Spleen (tissue), 11 donors: ENCODE data around the gene SPDYC. TPM values are rescaled to one million over a fixed set of nuclear protein-coding genes. Genes with fewer than 3 reads are reported as not detected.

Source experiments
- DNase-seq: peaks from one replicate; pipeline ENCODE4 v3.0.0-alpha.2; 2020
- H3K27ac ChIP-seq, 8 donors: fragments of 200-600 bp; sonication (generic) in 7 of 8; 1 replicate in 4 of 8; 2 replicates in 4 of 8; pipeline versions ENCODE4 v1.5.0 to v1.8.0; 2016 to 2021; ENCODE audit warnings: inconsistent platforms in 4 of 8, mild to moderate bottlenecking in 4 of 8, moderate library complexity in 1 of 8
- H3K27me3 ChIP-seq, 7 donors: fragments of 200-600 bp; sonication (generic) in 6 of 7; replicated peaks in 1 of 7; 1 replicate in 4 of 7; 2 replicates in 3 of 7; pipeline versions ENCODE4 v1.5.0 to v1.8.0; 2016 to 2021; ENCODE audit warnings: inconsistent platforms in 3 of 7, mild to moderate bottlenecking in 1 of 7
- H3K36me3 ChIP-seq, 6 donors: fragments of 200-600 bp; sonication (generic) in 5 of 6; 1 replicate in 4 of 6; 2 replicates in 2 of 6; pipeline versions ENCODE4 v1.5.0 to v1.8.0; 2016 to 2021; ENCODE audit warnings: inconsistent platforms in 2 of 6
- H3K4me1 ChIP-seq, 6 donors: fragments of 200-600 bp; sonication (generic) in 5 of 6; 1 replicate in 3 of 6; 2 replicates in 3 of 6; pipeline versions ENCODE4 v1.5.0 to v1.8.0; 2016 to 2021; ENCODE audit warnings: inconsistent platforms in 3 of 6
- H3K4me3 ChIP-seq, 8 donors: fragments of 200-600 bp; sonication (generic) in 7 of 8; 1 replicate in 4 of 8; 2 replicates in 4 of 8; pipeline versions ENCODE4 v1.5.0 to v1.8.0; 2016 to 2021; ENCODE audit warnings: inconsistent platforms in 4 of 8, mild to moderate bottlenecking in 4 of 8, moderate library complexity in 2 of 8
- H3K9me3 ChIP-seq, 8 donors: fragments of 200-600 bp; sonication (generic) in 7 of 8; 1 replicate in 4 of 8; 2 replicates in 4 of 8; pipeline versions ENCODE4 v1.5.0 to v1.8.0; 2016 to 2021; ENCODE audit warnings: inconsistent platforms in 4 of 8
- POLR2A ChIP-seq, 3 donors: fragments of 450-650 bp; IDR thresholded peaks; one replicate each; pipeline ENCODE4 v1.5.1; 2017; ENCODE audit warnings: antibody characterized with exemption in 3 of 3, mild to moderate bottlenecking in 1 of 3
- POLR2AphosphoS5 ChIP-seq, 3 donors: sonication (generic); formaldehyde crosslinking; IDR thresholded peaks; one replicate each; pipeline ENCODE4 v1.5.1; 2017; ENCODE audit warnings: antibody characterized with exemption in 3 of 3
- WGBS, 5 donors: extraction: QIAGEN DNeasy Blood & Tissue Kit in 3 of 5; methylation state at CpG; one replicate each; pipeline versions ENCODE4 v1.1.5 to v1.1.7; 2013 to 2018; 5-methylcytosine and 5-hydroxymethylcytosine counted together
- intact Hi-C: fragments of 100-400 bp; cut with DNase I; formaldehyde crosslinking; loops from one replicate; pipeline ENCODE4 v1.15.0; 2023; ENCODE audit warnings: low total_unique reads
- polyA plus RNA-seq, 3 donors: library from polyadenylated mRNA; stranded (reverse); fragments of 200-250 nt; gene quantifications; one replicate each; pipeline ENCODE4 v1.2.1, GENCODE V29; 2013
- total RNA-seq, 7 donors: library from RNA; depleted of rRNA in 3 of 7; stranded (reverse); fragments of >200 nt in 3 of 7; fragmentation: NEBNext Ultra II Directional in 4 of 7; extraction: Animal tissue kit (Norgen Biotek cat#: 25700) in 4 of 7; gene quantifications; one replicate each; pipeline versions ENCODE4 v1.1.0 to v1.2.1, GENCODE V29; 2016 to 2021
- TF ChIP-seq, protein P1 (sequence below), 11 experiments: fragments of 200-600 bp in 7 of 11; fragments of 450-650 bp in 4 of 11; sonication (generic) in 4 of 11; IDR thresholded peaks in 8 of 11; conservative IDR thresholded peaks in 3 of 11; 1 replicate in 7 of 11; 2 replicates in 4 of 11; pipeline versions ENCODE4 v1.4.0 to v1.8.0; 2016 to 2021; ENCODE audit warnings: antibody characterized with exemption in 11 of 11, inconsistent platforms in 4 of 11, mild to moderate bottlenecking in 1 of 11
- donor health status: healthy with polysubstance abuse.
- donor health status: DM: no; HTN: no; CAD: no; lungs with moderate emphysema.
- donor health status: DM: no; HTN: no; CAD: no.
- donor health status: Bipolar disorder and iron deficiency.
- donor health status: healthy.
- donor health status: DM: no; HTN: no; CAD: no.
- donor health status: DM: yes; HTN: yes; CAD: no.

SPDYC gene
- total and polyA plus RNA-seq, 10 donors, result 0.11 TPM; not detected in 9

DNA sequence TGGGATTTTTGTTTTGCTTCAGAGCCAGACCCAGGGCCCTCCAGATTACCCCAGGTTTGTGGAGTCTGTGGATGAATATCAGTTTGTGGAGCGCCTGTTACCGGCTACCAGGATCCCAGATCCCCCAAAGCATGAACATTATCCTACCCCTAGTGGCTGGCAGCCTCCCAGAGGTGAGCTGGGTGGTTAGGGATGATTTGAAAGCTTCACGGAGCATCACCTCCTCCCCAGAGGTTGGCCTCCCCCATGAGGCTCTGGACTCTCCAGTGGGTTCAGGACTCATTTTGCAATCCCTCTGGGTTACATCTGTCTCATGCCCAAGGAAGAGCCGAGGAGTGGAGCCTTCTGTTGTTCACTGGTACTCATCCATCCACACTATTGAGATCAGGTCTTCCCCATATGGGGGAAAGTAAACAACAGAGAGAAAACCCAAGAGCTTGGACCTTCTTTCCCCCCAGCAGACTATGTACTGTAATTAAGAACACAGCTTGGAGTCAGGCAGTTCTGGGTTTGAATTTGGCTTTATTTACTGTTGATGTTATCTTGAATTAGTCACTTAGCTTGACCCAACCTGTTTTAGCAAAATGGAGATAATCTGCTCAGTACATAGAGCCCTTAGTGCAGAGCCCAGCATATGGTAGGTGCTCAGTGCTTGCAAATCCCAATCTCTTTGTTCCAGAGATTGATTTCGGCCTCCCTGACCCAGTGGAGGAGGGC is 45.4 kb upstream of the SPDYC start:
- DNase-seq, result no peak
- H3K4me3 ChIP-seq, result no peak overlapping the region
- no peaks in the 10 kb centered on the region for H3K27me3 ChIP-seq
- intact Hi-C loops, result no loop called here
- 85 to 96% (median 93%) methylated on average over 5 of the region's 5 CpGs for WGBS, 5 donors
- H3K9me3 ChIP-seq, result no peaks in the 10 kb centered on the region
- H3K4me1 ChIP-seq, result peaks cover 14 to 80% (median 39%) of the 10 kb centered on the region in 6 donors
- H3K27ac ChIP-seq, result no peak overlapping the region
- TF ChIP-seq POLR2AphosphoS5 (IDR thresholded peaks at IDR 0.05), result no peak
- TF ChIP-seq POLR2A (IDR thresholded peaks at IDR 0.05), result no peak
- TF ChIP-seq, protein P1, sequence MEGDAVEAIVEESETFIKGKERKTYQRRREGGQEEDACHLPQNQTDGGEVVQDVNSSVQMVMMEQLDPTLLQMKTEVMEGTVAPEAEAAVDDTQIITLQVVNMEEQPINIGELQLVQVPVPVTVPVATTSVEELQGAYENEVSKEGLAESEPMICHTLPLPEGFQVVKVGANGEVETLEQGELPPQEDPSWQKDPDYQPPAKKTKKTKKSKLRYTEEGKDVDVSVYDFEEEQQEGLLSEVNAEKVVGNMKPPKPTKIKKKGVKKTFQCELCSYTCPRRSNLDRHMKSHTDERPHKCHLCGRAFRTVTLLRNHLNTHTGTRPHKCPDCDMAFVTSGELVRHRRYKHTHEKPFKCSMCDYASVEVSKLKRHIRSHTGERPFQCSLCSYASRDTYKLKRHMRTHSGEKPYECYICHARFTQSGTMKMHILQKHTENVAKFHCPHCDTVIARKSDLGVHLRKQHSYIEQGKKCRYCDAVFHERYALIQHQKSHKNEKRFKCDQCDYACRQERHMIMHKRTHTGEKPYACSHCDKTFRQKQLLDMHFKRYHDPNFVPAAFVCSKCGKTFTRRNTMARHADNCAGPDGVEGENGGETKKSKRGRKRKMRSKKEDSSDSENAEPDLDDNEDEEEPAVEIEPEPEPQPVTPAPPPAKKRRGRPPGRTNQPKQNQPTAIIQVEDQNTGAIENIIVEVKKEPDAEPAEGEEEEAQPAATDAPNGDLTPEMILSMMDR (IDR thresholded peaks at IDR 0.05 in 8 of 11, conservative IDR thresholded peaks at IDR 0.05 in 3 of 11), result no peak
- peaks cover 9 to 76% (median 67%) of the 10 kb centered on the region in 6 donors for H3K36me3 ChIP-seq

DNA sequence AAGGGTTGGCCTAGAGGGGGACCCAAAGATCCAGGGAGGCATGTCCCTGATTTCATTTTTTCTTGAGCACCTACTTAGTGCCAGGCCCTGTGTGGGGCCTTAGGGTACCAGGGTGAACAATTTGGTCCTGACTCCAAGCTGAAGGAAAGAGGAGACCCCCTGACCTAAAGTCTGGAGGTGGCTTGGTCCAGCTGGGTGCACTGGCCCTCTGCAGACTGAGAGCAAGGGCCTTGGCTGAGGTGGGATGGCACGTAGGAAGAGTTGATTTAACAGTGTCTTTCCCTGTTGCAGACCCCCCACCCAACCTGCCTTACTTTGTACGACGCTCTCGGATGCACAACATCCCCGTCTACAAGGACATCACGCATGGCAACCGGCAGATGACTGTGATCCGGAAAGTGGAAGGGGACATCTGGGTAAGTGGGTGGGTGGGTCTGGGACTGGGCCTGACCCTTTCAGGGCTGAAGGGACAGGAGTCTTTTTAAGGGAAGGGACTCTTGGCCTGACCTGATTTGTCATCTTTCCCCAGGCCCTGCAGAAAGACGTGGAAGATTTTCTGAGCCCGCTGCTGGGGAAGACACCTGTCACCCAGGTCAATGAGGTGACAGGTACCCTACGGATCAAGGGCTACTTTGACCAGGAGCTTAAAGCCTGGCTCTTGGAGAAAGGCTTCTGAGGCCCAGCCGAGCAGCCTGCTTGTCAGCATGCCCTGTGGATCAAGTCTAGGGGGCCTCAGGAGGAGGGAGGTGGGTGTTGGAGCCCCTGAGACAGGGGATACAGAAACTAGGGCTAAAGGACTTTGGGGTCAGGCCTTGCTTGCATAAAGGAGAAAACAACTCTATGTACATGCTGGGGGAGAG is 44.6 kb upstream of the SPDYC start:
- Histone ChIP-seq H3K27ac (no peak overlapping the region), H3K4me1 (peaks cover 17 to 80% (median 40%) of the 10 kb centered on the region in 6 donors), H3K9me3 (no peaks in the 10 kb centered on the region), H3K36me3 (peaks cover 9 to 76% (median 67%) of the 10 kb centered on the region in 6 donors), H3K4me3 (no peak overlapping the region), H3K27me3 (no peaks in the 10 kb centered on the region)
- 78 to 92% (median 91%) methylated on average over 12 of the region's 12 CpGs for WGBS, 5 donors
- TF ChIP-seq, protein P1 (IDR thresholded peaks at IDR 0.05 in 8 of 11, conservative IDR thresholded peaks at IDR 0.05 in 3 of 11), result no peak
- no peak for TF ChIP-seq POLR2A (IDR thresholded peaks at IDR 0.05)
- TF ChIP-seq POLR2AphosphoS5 (IDR thresholded peaks at IDR 0.05), result no peak
- intact Hi-C loops, result no loop called here
- no peak for DNase-seq

DNA sequence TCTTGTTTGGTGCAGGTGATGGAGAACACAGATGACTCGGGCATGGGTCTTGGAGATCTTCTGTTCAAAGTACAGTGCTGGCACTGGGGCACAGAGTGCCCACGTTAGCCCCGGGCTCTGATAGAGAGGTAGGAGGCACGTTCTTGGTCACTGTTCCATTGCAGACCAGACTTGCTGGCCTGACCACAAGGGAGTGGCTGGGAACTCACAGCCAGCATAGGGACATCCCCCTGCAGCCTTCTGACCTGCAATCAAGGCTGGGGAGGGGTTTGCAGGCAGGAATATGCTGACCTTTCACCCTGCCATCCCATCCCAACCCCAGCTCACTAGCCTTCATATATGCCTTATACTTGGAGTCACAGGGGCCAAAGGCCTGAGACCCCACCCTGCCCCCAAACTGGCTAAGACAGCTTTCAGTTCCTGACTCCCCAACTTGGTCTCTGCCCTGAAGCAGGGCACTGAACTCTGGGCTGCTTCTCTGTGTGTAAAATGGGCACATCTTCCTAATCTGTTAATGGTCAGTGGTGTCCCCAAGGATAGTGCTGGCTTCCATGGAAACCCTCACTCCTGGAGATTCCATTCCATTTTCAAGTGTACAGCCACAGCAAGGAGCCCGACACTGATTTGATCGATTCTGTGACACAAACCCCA is 43.3 kb upstream of the SPDYC start:
- no peaks in the 10 kb centered on the region for H3K27me3 ChIP-seq
- peaks cover 22 to 80% (median 41%) of the 10 kb centered on the region in 6 donors for H3K4me1 ChIP-seq
- no peak overlapping the region for H3K4me3 ChIP-seq
- H3K27ac ChIP-seq, result no peak overlapping the region
- peaks cover 14 to 79% (median 75%) of the 10 kb centered on the region in 6 donors for H3K36me3 ChIP-seq
- TF ChIP-seq, protein P1 (IDR thresholded peaks at IDR 0.05 in 8 of 11, conservative IDR thresholded peaks at IDR 0.05 in 3 of 11), result no peak
- no peak for TF ChIP-seq POLR2A (IDR thresholded peaks at IDR 0.05)
- peak in 2 of 3 donors; percentile 32 to 52 for TF ChIP-seq POLR2AphosphoS5 (IDR thresholded peaks at IDR 0.05)
- WGBS, 5 donors, result 76 to 92% (median 82%) methylated on average over 2 to 6 of the region's 6 CpGs
- intact Hi-C loops, result no loop called here
- no peak for DNase-seq
- H3K9me3 ChIP-seq, result no peaks in the 10 kb centered on the region
